ENCODE data around the gene KLF3. TPM values are rescaled to one million over a fixed set of nuclear protein-coding genes. Genes with fewer than 3 reads are reported as not detected.

Gene KLF3
- total and polyA plus RNA-seq, 2 of the 8 experiments (the other 6 are each of a cell fraction or from before 2014, with no cell fraction given) = 8.0 to 14.9 TPM

DNA sequence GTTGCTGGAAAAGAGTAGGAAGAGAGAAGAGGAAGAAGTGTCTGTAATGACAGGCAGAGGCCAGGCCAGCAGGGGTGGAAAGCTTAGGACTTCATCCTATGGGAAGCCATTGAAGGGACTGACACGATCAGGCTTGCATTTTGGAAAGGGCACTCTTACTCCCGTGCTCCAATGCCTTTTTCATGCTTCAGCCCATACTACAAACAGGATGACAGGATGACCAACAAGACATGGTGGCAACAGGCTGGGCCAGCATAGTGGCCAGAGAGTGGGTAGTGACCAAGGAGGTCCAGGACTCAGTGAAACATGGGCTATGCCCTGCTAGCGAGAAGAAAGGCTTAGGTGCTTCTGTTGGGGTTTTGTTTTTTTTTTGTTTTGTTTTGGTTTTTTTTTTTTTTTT lies 2.6 kb upstream of the KLF3 start (continued):
- TF ChIP-seq, protein P1, sequence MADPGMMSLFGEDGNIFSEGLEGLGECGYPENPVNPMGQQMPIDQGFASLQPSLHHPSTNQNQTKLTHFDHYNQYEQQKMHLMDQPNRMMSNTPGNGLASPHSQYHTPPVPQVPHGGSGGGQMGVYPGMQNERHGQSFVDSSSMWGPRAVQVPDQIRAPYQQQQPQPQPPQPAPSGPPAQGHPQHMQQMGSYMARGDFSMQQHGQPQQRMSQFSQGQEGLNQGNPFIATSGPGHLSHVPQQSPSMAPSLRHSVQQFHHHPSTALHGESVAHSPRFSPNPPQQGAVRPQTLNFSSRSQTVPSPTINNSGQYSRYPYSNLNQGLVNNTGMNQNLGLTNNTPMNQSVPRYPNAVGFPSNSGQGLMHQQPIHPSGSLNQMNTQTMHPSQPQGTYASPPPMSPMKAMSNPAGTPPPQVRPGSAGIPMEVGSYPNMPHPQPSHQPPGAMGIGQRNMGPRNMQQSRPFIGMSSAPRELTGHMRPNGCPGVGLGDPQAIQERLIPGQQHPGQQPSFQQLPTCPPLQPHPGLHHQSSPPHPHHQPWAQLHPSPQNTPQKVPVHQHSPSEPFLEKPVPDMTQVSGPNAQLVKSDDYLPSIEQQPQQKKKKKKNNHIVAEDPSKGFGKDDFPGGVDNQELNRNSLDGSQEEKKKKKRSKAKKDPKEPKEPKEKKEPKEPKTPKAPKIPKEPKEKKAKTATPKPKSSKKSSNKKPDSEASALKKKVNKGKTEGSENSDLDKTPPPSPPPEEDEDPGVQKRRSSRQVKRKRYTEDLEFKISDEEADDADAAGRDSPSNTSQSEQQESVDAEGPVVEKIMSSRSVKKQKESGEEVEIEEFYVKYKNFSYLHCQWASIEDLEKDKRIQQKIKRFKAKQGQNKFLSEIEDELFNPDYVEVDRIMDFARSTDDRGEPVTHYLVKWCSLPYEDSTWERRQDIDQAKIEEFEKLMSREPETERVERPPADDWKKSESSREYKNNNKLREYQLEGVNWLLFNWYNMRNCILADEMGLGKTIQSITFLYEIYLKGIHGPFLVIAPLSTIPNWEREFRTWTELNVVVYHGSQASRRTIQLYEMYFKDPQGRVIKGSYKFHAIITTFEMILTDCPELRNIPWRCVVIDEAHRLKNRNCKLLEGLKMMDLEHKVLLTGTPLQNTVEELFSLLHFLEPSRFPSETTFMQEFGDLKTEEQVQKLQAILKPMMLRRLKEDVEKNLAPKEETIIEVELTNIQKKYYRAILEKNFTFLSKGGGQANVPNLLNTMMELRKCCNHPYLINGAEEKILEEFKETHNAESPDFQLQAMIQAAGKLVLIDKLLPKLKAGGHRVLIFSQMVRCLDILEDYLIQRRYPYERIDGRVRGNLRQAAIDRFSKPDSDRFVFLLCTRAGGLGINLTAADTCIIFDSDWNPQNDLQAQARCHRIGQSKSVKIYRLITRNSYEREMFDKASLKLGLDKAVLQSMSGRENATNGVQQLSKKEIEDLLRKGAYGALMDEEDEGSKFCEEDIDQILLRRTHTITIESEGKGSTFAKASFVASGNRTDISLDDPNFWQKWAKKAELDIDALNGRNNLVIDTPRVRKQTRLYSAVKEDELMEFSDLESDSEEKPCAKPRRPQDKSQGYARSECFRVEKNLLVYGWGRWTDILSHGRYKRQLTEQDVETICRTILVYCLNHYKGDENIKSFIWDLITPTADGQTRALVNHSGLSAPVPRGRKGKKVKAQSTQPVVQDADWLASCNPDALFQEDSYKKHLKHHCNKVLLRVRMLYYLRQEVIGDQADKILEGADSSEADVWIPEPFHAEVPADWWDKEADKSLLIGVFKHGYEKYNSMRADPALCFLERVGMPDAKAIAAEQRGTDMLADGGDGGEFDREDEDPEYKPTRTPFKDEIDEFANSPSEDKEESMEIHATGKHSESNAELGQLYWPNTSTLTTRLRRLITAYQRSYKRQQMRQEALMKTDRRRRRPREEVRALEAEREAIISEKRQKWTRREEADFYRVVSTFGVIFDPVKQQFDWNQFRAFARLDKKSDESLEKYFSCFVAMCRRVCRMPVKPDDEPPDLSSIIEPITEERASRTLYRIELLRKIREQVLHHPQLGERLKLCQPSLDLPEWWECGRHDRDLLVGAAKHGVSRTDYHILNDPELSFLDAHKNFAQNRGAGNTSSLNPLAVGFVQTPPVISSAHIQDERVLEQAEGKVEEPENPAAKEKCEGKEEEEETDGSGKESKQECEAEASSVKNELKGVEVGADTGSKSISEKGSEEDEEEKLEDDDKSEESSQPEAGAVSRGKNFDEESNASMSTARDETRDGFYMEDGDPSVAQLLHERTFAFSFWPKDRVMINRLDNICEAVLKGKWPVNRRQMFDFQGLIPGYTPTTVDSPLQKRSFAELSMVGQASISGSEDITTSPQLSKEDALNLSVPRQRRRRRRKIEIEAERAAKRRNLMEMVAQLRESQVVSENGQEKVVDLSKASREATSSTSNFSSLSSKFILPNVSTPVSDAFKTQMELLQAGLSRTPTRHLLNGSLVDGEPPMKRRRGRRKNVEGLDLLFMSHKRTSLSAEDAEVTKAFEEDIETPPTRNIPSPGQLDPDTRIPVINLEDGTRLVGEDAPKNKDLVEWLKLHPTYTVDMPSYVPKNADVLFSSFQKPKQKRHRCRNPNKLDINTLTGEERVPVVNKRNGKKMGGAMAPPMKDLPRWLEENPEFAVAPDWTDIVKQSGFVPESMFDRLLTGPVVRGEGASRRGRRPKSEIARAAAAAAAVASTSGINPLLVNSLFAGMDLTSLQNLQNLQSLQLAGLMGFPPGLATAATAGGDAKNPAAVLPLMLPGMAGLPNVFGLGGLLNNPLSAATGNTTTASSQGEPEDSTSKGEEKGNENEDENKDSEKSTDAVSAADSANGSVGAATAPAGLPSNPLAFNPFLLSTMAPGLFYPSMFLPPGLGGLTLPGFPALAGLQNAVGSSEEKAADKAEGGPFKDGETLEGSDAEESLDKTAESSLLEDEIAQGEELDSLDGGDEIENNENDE (IDR thresholded peaks at IDR 0.05; ENCODE audit: insufficient replicate concordance, low read length) = no peak
- TF ChIP-seq FOSL1 (IDR thresholded peaks at IDR 0.05; ENCODE audit: insufficient read depth, low read depth, low read length) (no peak), NANOG (IDR thresholded peaks at IDR 0.05; ENCODE audit: insufficient read depth, low read depth, low read length, poor library complexity, severe bottlenecking) (no peak), USF2 (IDR thresholded peaks at IDR 0.05; ENCODE audit: low read length) (no peak), CEBPB (IDR thresholded peaks at IDR 0.05; ENCODE audit: low read depth, low read length) (no peak), POLR2AphosphoS5 (IDR thresholded peaks at IDR 0.05; ENCODE audit: low read depth, low read length) (no peak)
